HG03095 (cell line): Measurements from ENCODE around the gene CTNNBL1.

Experiments used
- ATAC-seq: cut with Tn5 transposase; IDR thresholded peaks from one replicate; pipeline ENCODE4 v1.9.1; 2021; ENCODE audit warnings: moderate library complexity; ENCODE audit not compliant: unreplicated experiment

CTNNBL1 gene

DNA sequence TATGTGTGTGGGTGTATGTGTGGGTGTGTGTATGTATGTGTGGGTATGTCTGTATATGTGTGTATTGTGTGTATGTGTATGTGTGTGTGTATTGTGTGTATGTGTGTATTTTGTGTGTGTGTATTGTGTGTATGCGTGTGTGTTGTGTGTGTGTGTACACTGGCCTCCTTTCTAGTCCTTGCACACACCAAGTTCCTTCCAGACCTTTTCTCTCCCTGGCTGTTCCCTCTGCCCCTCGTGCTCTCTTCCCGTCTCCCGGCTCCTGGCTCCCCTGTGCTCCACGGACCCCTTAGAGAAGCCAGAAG is 220.5 kb downstream of the CTNNBL1 start:
- no peak for ATAC-seq

DNA sequence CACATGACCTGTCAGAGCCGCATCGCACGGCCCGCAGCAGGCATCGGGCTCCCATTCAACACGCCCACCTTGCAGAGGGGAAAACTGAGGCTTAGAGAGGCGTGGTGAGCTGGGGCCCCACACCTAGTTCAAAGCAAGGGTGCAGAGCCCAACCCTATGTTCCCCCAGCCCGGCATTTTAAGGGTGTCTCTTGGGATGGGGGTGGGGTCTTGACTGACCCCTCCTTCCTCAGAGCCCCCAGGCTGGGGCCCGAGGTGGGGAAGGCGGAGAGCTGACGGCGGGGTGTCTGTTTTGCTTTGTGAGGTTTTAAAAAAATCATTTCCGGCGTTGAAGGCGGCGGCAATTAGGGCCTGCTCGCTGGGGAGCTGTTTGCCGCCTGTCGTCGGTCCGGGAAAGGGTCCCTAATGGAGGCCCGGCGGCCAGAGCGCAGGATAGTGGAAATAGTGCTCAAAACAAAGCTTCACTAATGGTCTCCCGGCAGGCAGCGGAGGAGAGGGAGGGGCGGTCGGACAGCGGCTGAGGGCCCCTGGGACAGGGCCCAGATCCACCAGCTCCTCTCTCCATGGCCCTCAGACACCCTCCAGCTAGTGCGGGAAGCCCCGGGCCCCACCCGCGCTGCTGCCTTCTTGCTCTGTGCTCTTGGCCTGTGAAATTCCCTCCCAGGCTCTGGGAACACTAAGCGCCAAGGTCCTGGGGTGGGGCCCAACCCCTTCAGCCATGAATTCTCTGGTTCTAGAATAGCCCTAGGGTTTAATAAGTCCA is 221.0 kb downstream of the CTNNBL1 start:
- no peak for ATAC-seq

DNA sequence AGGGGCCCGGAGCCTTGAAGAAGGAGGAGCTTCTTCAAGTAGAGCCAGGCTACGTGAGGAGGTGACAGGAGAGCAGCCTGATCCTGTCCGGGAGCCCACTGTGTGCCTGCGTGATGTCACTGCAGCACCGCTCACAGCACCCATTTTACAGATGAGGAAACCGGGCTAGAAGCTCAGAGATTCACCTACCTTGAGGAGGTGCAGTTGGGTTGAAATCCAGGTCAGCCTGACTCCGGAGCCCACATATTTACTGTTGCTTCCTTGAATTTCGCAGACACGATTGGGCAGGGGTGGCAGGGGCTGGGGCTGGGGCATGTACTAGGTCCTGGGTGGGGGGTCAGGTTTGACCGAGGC is 221.6 kb downstream of the CTNNBL1 start:
- no peak for ATAC-seq

DNA sequence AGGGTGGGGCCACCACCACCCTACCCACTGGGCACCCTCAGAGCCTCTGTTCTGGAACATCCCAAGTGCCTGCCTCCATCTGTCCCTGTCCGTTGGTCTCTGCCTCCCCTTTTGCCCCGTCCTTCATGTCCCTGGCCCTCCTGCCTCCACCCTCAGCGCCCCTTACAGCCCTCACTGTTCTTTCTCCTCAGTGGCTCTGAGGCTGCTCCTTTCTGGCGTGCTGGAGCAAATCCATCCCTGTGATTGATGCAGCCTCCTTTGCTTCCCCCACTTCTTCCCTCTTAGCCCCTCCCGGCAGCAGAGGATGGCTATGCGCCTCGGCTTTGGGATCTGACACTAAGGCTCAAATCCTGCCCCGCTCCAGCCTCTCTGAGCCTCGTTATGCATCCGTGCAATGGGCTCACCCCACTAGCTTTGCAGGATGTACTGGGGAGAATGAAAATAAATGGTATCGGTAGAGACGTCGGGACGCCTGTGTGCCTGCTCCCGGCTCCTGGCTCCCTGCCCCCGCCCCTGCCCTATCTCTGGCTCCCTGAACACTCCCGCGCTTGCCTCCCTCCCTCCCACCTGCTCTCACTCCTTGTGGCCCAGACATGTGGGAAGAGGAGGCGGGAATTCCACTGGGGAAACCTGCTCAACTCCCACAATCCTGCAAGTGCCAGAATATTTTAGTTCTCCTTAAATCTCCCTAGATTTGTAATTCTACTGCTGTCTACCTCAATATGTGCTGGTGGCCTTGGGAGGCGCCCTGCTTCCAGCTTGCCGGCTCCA is 222.2 kb downstream of the CTNNBL1 start:
- ATAC-seq, result no peak

DNA sequence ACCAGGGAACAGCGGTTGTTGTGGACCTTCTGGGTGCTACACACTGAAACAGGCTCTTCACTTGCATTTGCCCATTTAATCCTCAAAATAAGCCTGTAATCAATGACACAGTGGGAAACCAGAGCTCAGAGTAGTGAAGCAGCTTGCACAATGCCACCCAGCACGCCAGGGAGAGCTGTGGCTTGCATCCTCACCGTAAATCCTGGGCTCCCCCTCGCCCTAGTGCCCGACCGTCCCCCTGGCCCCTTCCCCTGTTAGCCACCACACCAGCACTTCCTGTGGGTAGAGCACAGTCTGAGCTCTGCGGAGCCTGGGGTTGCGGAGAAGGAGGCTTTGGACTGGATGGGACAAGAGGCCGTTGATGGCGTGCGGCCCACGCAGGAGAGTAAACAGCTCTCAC is 223.6 kb downstream of the CTNNBL1 start:
- ATAC-seq, result no peak

- no peak for ATAC-seq
These were observed 224.2 kb downstream of the CTNNBL1 start for GRCh38 chr20:37918035-37918434.

- no peak for ATAC-seq
These were observed 225.7 kb downstream of the CTNNBL1 start for GRCh38 chr20:37919389-37920040.

DNA sequence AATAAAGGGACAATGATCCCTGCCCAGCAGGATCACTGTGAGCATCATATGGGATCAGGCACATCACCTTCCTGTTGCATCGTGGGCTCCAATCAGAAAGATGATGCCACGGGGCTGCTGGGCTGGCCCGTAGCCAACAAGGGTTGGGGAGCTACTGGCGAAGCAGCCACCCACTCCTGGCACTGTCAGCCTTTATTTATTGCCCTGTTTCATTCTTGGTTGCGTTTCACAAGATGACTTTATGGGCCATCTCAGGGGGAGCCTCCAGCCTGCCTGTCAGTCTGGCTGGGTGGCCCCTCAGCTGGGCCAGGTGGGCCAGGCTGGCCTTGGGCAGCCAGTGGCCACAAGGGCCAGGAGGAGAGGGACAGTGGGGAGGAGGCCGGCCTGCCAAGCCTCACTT is 226.4 kb downstream of the CTNNBL1 start:
- ATAC-seq, result no peak

DNA sequence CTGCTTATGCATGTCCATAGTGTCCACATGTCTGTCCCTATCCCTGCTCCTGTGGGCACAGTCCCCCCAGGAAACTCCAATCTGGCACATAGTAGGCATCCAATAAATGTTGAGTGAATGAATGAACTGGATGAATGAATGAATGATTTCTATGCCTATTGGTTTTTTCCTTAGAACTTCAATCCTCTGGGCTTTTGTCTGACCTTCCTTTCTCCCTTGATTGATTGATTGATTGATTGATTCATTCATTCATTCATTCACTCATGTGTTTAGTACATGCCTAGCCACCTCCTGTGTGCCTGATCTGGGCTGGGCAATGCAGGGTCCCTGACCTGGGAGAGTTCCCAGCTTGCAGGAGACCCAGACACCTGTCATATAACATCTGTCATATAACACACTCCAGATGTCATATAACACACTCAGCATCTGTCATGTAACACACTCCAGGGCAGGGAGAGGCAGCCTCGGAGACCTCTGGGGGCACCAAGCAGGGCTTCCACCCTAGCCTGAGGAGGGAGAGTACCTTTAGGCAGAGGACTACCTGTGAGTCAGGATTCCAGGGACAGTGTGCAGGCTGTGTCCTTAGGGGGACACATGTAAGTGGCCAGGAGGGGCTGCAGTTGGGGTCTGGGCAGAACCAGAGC is 227.0 kb downstream of the CTNNBL1 start:
- no peak for ATAC-seq

GRCh38 chr20:37921341-37921929 is 227.6 kb downstream of the CTNNBL1 start:
- ATAC-seq, result no peak
